ENCODE data around the gene CSPG5.

CSPG5 gene

GRCh38 chr3:47586746-47587145 lies 8.1 kb upstream of the CSPG5 start:
- no peak for DNase-seq (ENCODE audit: low read depth in 3 of 3)

GRCh38 chr3:47583320-47584075 lies 4.8 kb upstream of the CSPG5 start:
- no peak for DNase-seq (ENCODE audit: low read depth in 3 of 3)

- DNase-seq (ENCODE audit: low read depth in 3 of 3), result no peak
Measured at GRCh38 chr3:47581835-47582234, 3.2 kb upstream of the CSPG5 start.

GRCh38 chr3:47581422-47581821 lies 2.8 kb upstream of the CSPG5 start:
- no peak for DNase-seq (ENCODE audit: low read depth in 3 of 3)

- no peak for DNase-seq (ENCODE audit: low read depth in 3 of 3)
Measured at GRCh38 chr3:47580481-47580880, 1.8 kb upstream of the CSPG5 start.

- no peak for DNase-seq (ENCODE audit: low read depth in 3 of 3)
Measured at GRCh38 chr3:47579875-47580274, 1.2 kb upstream of the CSPG5 start.

GRCh38 chr3:47578119-47578632 lies 489 bp downstream of the CSPG5 start:
- peak in 2 of 3 experiments; percentile 24 to 29 for DNase-seq (ENCODE audit: low read depth in 3 of 3)

GRCh38 chr3:47577583-47578118 lies 1.0 kb downstream of the CSPG5 start:
- no peak for DNase-seq (ENCODE audit: low read depth in 3 of 3)

- no peak for DNase-seq (ENCODE audit: low read depth in 3 of 3)
Measured at GRCh38 chr3:47573190-47574172, 5.2 kb downstream of the CSPG5 start.

- DNase-seq (ENCODE audit: low read depth in 3 of 3), result no peak
Measured at GRCh38 chr3:47571391-47572175, 7.1 kb downstream of the CSPG5 start.

GRCh38 chr3:47568901-47569300 lies 9.8 kb downstream of the CSPG5 start:
- DNase-seq (ENCODE audit: low read depth in 3 of 3), result no peak

- no peak for DNase-seq (ENCODE audit: low read depth in 3 of 3)
Measured at GRCh38 chr3:47567149-47567548, 11.5 kb downstream of the CSPG5 start.

- no peak for DNase-seq (ENCODE audit: low read depth in 3 of 3)
Measured at GRCh38 chr3:47566667-47567066, 12.0 kb downstream of the CSPG5 start.

GRCh38 chr3:47565734-47566550 lies 12.7 kb downstream of the CSPG5 start:
- no peak for DNase-seq (ENCODE audit: low read depth in 3 of 3)

GRCh38 chr3:47556351-47556750 lies 22.3 kb downstream of the CSPG5 start:
- DNase-seq (ENCODE audit: low read depth in 3 of 3), result no peak

- no peak for DNase-seq (ENCODE audit: low read depth in 3 of 3)
Measured at GRCh38 chr3:47554335-47554734, 24.3 kb downstream of the CSPG5 start.

- DNase-seq (ENCODE audit: low read depth in 3 of 3), result no peak
Measured at GRCh38 chr3:47553407-47553806, 25.3 kb downstream of the CSPG5 start.

GRCh38 chr3:47542471-47543173 lies 36.0 kb downstream of the CSPG5 start:
- DNase-seq (ENCODE audit: low read depth in 3 of 3), result no peak

- DNase-seq (ENCODE audit: low read depth in 3 of 3), result no peak
Measured at GRCh38 chr3:47541583-47542108, 37.0 kb downstream of the CSPG5 start.

GRCh38 chr3:47540281-47540680 lies 38.4 kb downstream of the CSPG5 start:
- DNase-seq (ENCODE audit: low read depth in 3 of 3), result no peak
